Heart left ventricle (tissue), 16 donors: ENCODE results near the gene ISM1. TPM values are rescaled to one million over a fixed set of nuclear protein-coding genes. Genes with fewer than 3 reads are reported as not detected.

Experiments
- ATAC-seq, 4 donors: fragments of 200-7000 bp; cut with Tn5 transposase; one replicate each; pipeline ENCODE4 v1.9.1; 2020 to 2022; ENCODE audit warnings: moderate library complexity in 4 of 4, mild to moderate bottlenecking in 3 of 4, moderate number of reproducible peaks in 1 of 4
- DNase-seq, 5 donors: peaks; one replicate each; pipeline ENCODE4 v3.0.0-alpha.2; 2020
- H3K27ac ChIP-seq, 12 donors: fragments of 200-600 bp; sonication (generic) in 4 of 12; one replicate each; pipeline versions ENCODE4 v1.5.0 to v1.8.0; 2016 to 2022; ENCODE audit warnings: mild to moderate bottlenecking in 2 of 12
- H3K27me3 ChIP-seq, 9 donors: fragments of 200-600 bp; sonication (generic) in 2 of 9; one replicate each; pipeline versions ENCODE4 v1.5.1 to v1.8.0; 2016 to 2022; ENCODE audit warnings: mild to moderate bottlenecking in 3 of 9
- H3K36me3 ChIP-seq, 9 donors: fragments of 200-600 bp; sonication (generic) in 2 of 9; one replicate each; pipeline versions ENCODE4 v1.5.0 to v1.8.0; 2018 to 2022; ENCODE audit warnings: mild to moderate bottlenecking in 2 of 9
- H3K4me1 ChIP-seq, 12 donors: fragments of 200-600 bp; sonication (generic) in 4 of 12; one replicate each; pipeline versions ENCODE4 v1.5.0 to v1.8.0; 2016 to 2022; ENCODE audit warnings: mild to moderate bottlenecking in 3 of 12
- H3K4me3 ChIP-seq, 12 donors: fragments of 200-600 bp; sonication (generic) in 4 of 12; one replicate each; pipeline versions ENCODE4 v1.5.0 to v1.8.0; 2017 to 2022; ENCODE audit warnings: mild to moderate bottlenecking in 9 of 12, moderate library complexity in 4 of 12
- H3K9me3 ChIP-seq, 12 donors: fragments of 200-600 bp; sonication (generic) in 4 of 12; one replicate each; pipeline versions ENCODE4 v1.5.0 to v1.8.0; 2016 to 2022; ENCODE audit warnings: mild to moderate bottlenecking in 1 of 12
- POLR2A ChIP-seq, 2 donors: fragments of 450-650 bp; IDR thresholded peaks; one replicate each; pipeline ENCODE4 v1.6.1; 2017; ENCODE audit warnings: antibody characterized with exemption in 2 of 2, mild to moderate bottlenecking in 2 of 2, moderate library complexity in 2 of 2
- WGBS, 4 donors: extraction: QIAGEN DNeasy Blood & Tissue Kit in 2 of 4; methylation state at CpG; one replicate each; pipeline versions ENCODE4 v1.1.5 to v1.1.7; 2013 to 2018; 5-methylcytosine and 5-hydroxymethylcytosine counted together
- intact Hi-C, 10 donors: fragments of 100-400 bp; cut with DNase I; formaldehyde crosslinking; loops; one replicate each; pipeline versions ENCODE4 v1.11.1 to v1.14.2; 2022
- polyA plus RNA-seq, 2 donors: library from polyadenylated mRNA; stranded (reverse); fragments of 200-250 nt; gene quantifications; one replicate each; pipeline ENCODE4 v1.2.3, GENCODE V29; 2013
- total RNA-seq, 9 donors: library from RNA; depleted of rRNA in 2 of 9; stranded (reverse); fragments of >200 nt in 2 of 9; fragmentation: NEBNext Ultra II Directional in 3 of 9; extraction: Animal tissue kit (Norgen Biotek cat#: 25700) in 3 of 9; gene quantifications; one replicate each; pipeline versions ENCODE4 v1.1.0 to v1.2.4, GENCODE V29; 2016 to 2023
- TF ChIP-seq, protein P1 (sequence below), 12 donors: fragments of 200-600 bp; sonication (generic) in 4 of 12; IDR thresholded peaks; one replicate each; pipeline versions ENCODE4 v1.5.0 to v1.8.0; 2018 to 2022; ENCODE audit warnings: antibody characterized with exemption in 12 of 12, mild to moderate bottlenecking in 5 of 12
- donor health status: ischemic (EF 13 %, LVEDD 7.1; RV severe dilation, severe dysfunction).
- donor health status: healthy with polysubstance abuse.
- donor health status: DM: no; HTN: yes; CAD: no.
- donor health status: DM: no; HTN: no; CAD: no.
- donor health status: ischemic (EF 25% LVEDD 6.9; RV normal size, moderate dysfunction).
- donor health status: ischemic (EF 25% LVEDD 5.7; RV mildly dilated, moderate dysfunction).
- donor health status: healthy.
- donor health status: DM: yes; HTN: yes; CAD: no.
- donor health status: ischemic (EF 35%, LVEDD 5.7; RV mildly dilated, moderate dysfunction).
- donor health status: nonischemic (EF 11% LVEDD 7.7; RV severe dilation, severe dysfunction).
- donor health status: DM: yes; HTN: yes; CAD: no.
- donor health status: PGD.
- donor health status: ischemic (EF 29% LVEDD 5.4; RV normal size, mild dysfunction).
- donor health status: nonischemic (EF 23%, LVEDD 6.1; RV moderate dilation, normal function).

Gene ISM1
- total and polyA plus RNA-seq, 11 donors, result 0.46 to 2.9 (median 1.4) TPM

DNA sequence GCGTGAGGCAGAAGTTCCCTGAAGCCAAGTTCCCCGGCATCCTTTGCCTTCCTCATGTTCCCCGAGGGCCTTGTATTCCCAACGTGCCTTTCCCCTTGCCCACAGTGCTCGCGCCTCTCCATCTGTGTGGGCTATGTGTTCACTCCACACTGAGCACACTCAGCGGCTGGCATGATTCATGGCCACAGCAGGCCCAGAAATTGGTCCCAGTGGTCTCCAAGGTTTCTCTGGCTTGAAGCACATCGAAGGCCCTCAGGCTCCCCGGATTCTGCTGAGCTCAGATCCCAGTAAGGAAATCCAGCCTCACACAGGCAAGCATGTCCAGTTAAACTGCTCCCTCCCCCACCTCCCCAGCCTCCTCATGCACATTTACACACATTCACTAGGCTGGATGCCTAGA lies 123.6 kb downstream of the ISM1 start:
- Histone ChIP-seq H3K27me3 (no peaks in the 10 kb centered on the region), H3K4me1 (no peaks in the 10 kb centered on the region), H3K36me3 (no peaks in the 10 kb centered on the region), H3K27ac (no peak overlapping the region), H3K4me3 (no peak overlapping the region), H3K9me3 (no peaks in the 10 kb centered on the region)
- 84 to 86% (median 85%) methylated on average over 9 of the region's 9 CpGs for WGBS, 4 donors
- DNase-seq (no peak), ATAC-seq (no peak)
- intact Hi-C loops, result no loop called here
- TF ChIP-seq, protein P1, sequence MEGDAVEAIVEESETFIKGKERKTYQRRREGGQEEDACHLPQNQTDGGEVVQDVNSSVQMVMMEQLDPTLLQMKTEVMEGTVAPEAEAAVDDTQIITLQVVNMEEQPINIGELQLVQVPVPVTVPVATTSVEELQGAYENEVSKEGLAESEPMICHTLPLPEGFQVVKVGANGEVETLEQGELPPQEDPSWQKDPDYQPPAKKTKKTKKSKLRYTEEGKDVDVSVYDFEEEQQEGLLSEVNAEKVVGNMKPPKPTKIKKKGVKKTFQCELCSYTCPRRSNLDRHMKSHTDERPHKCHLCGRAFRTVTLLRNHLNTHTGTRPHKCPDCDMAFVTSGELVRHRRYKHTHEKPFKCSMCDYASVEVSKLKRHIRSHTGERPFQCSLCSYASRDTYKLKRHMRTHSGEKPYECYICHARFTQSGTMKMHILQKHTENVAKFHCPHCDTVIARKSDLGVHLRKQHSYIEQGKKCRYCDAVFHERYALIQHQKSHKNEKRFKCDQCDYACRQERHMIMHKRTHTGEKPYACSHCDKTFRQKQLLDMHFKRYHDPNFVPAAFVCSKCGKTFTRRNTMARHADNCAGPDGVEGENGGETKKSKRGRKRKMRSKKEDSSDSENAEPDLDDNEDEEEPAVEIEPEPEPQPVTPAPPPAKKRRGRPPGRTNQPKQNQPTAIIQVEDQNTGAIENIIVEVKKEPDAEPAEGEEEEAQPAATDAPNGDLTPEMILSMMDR (IDR thresholded peaks at IDR 0.05), result no peak
- no peak for TF ChIP-seq POLR2A (IDR thresholded peaks at IDR 0.05)

DNA sequence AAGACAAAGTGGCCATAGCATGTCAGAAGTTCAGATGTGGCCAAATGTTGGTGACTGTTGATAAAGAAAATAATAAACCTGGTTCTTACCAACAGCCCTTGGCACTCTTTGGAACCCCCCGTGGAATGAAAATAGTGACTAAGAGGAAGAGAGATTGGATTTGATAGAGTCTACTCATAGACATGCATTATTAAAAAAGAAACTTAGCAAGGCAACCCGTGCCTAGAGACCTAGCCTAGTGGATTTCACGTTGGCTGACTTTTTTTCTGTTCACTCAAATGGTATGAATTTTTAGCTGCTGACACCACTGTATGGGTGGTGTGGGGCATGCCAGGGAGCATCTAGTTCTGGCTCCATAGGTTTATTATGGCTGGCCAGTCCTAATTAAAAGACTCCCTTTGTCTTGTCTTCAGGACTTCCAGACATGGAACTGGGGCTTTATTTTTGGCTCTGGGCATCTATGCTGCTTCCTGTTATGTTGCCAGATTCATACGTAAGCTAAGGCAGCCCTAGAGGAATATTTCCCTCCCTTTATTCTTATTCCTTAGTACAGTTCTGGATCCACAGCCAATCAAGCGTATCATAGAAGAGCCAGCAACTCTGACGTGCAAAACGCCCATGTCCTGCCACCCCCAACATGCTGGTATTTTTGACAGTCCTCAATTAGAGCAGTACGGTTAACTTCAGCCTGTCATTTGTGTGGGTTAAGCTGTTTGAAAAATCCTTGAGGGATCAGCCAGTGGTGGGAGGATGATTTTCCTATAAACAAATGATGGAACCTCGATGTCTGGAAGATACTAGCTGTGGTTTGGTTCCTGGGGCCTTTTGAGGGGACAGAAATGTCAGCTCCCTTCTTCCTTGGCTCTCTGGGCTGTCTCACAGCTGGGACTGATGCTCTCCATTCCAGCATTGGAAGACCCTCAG lies 127.5 kb downstream of the ISM1 start:
- no peak for ATAC-seq
- no peak for DNase-seq
- no peaks in the 10 kb centered on the region for H3K4me1 ChIP-seq
- no peak for TF ChIP-seq POLR2A (IDR thresholded peaks at IDR 0.05)
- TF ChIP-seq, protein P1 (IDR thresholded peaks at IDR 0.05), result no peak
- no peaks in the 10 kb centered on the region for H3K9me3 ChIP-seq
- WGBS, 4 donors, result 61 to 71% (median 64%) methylated on average over 9 of the region's 9 CpGs
- no peaks in the 10 kb centered on the region for H3K27me3 ChIP-seq
- intact Hi-C loops, result no loop called here
- H3K27ac ChIP-seq, result no peak overlapping the region
- no peak overlapping the region for H3K4me3 ChIP-seq
- H3K36me3 ChIP-seq, result no peaks in the 10 kb centered on the region

GRCh38 chr20:13349235-13349604 lies 128.1 kb downstream of the ISM1 start:
- no peak overlapping the region for H3K27ac ChIP-seq
- H3K4me1 ChIP-seq, result no peaks in the 10 kb centered on the region
- H3K4me3 ChIP-seq, result no peak overlapping the region

More at GRCh38 chr20:13349235-13349604, 128.1 kb downstream of the ISM1 start:
- intact Hi-C loops, result no loop called here
- no peaks in the 10 kb centered on the region for H3K36me3 ChIP-seq
- ATAC-seq (no peak), DNase-seq (no peak)
- H3K27me3 ChIP-seq, result no peaks in the 10 kb centered on the region
- WGBS, 4 donors, result 82 to 89% (median 88%) methylated on average over 4 of the region's 4 CpGs
- no peak for TF ChIP-seq POLR2A (IDR thresholded peaks at IDR 0.05)
- TF ChIP-seq, protein P1 (IDR thresholded peaks at IDR 0.05), result no peak
- peaks cover 0 to 5% (median 0%) of the 10 kb centered on the region in 12 donors for H3K9me3 ChIP-seq

Other genes starting within 250 kb of the ISM1 start
- gene SPTLC3, start 212.3 kb upstream of the ISM1 start, total RNA-seq, result 10 to 100 TPM in 1 of 9 donors, 1 to 10 TPM in 8; 3.6 to 15.4 (median 7.9) TPM
- 1 to 10 TPM in 1 of 2 donors, under 1 TPM in 1; 0.57 to 1.6 TPM for gene SPTLC3, start 212.3 kb upstream of the ISM1 start, polyA plus RNA-seq